Fibroblast of the conjunctiva (primary cell): ENCODE results near the gene COL9A3.

Experiments
- DNase-seq: peaks from one replicate; pipeline ENCODE4 v3.0.0-alpha.2; 2010; ENCODE audit warnings: low read depth

COL9A3 gene

DNA sequence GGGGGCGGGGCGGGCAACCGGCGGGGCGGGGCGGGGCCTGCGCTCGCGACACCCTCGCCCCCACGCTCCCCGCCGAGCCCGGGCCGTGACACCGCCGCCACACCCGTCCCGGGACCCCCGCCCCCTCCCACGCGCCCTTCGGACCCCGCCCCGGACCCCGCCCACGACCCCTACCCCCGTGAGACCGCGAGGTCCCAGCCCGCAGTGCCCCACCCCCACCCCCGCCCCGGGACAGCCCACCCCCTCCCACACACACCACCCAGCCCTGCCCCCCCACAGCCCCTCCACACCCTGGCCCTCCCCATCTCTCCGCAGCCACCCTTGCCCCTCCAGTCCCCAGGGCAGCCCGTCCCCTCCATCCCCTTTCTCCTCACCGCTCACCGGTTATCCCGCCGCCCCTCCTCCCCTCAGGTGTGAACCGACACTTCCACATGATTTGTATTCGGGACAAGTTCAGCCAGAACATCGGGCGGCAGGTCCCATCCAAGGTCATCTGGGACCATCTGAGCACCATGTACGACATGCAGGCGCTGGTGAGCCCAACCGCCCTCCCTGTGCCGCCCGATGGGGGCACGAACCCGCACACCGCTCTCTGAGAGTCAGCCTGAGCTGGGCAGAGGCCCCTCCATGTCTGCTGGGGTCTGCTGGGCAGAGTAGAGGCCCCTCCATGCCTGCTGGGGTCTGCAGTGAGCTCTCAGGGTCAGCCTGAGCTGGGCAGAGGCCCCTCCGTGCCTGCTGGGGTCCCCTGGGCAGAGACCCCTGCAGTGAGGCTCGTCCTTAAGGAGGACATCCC lies 20.0 kb upstream of the COL9A3 start:
- DNase-seq = no peak

DNA sequence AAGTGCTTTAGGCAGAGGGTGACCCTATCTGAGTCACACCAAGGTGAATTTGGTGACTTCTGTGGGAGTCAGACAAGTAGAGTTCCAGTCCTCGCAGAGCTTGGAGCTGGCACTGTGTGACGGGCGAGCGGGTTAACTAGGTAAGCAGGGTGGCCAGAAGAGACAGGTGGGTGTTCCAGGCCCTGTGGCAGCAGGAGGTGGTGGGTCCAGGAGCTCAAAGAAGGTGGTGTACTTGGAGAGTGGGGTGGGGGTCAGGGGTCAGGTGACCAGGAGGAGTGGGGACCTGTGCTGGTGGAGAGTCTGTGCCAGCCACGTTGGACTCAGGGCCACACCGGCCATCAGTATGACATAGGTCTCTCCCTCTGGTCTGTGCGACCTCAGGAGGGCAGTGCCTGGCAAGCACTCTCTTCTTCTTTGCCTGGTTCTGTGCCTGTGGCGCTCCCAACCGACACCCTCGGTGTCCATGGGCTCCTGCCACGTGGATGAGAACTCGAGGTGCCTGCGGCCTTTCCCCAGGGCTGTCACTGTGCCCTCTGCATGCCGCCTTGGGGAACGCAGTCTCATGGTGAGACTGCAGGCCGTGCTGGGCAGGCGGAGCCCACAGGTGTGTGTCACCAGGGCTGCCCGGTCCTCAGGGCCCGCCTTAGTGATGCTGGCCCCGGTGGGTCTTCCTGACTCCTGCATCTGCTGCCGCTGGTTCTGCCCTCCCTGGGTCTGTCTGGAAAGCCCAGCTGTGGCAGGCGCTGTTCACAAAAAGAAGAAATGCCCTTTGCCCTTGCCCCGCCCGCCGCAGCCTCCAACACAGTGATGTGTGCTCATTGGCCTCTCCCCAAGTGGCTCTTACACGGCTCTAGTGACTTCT lies 18.9 kb upstream of the COL9A3 start:
- no peak for DNase-seq

- no peak for DNase-seq
Observed at GRCh38 chr20:62799036-62799435, 17.8 kb upstream of the COL9A3 start.

DNA sequence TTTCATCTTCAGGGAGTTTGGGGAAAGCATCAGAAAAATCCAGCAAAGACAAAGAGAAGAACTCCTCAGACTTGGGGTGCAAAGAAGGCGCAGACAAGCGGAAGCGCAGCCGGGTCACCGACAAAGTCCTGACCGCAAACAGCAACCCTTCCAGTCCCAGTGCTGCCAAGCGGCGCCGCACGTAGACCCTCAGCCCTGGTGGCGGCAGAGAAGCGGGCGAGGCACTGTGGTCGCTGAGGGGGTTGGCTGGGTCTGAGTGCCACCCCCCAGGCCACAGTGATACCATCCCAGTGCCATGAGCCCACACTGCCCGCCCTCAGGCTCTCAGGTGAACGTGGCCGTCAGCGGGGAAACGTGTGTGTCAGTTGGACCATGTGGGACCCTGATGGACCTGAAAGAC lies 17.4 kb upstream of the COL9A3 start:
- DNase-seq = no peak

DNA sequence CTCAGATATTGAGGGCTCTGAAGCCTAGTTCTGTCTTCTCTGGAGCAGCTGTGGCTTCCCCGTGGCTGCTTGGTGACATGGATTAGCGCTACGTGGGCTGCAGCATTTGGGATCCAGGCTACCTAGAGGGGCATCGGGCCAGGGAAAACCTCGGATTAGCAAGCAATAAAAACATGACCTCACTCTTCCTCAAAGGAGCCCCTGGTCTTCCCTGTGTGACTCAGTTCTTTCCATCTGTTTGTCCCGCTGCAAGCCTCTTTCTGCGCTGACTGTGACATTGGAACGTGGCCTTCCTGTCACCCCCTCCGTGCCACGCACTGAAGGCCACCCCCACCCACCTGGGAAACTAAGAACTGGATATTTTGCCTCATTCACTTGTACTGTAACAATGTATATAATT lies 17.0 kb upstream of the COL9A3 start:
- DNase-seq = no peak

DNA sequence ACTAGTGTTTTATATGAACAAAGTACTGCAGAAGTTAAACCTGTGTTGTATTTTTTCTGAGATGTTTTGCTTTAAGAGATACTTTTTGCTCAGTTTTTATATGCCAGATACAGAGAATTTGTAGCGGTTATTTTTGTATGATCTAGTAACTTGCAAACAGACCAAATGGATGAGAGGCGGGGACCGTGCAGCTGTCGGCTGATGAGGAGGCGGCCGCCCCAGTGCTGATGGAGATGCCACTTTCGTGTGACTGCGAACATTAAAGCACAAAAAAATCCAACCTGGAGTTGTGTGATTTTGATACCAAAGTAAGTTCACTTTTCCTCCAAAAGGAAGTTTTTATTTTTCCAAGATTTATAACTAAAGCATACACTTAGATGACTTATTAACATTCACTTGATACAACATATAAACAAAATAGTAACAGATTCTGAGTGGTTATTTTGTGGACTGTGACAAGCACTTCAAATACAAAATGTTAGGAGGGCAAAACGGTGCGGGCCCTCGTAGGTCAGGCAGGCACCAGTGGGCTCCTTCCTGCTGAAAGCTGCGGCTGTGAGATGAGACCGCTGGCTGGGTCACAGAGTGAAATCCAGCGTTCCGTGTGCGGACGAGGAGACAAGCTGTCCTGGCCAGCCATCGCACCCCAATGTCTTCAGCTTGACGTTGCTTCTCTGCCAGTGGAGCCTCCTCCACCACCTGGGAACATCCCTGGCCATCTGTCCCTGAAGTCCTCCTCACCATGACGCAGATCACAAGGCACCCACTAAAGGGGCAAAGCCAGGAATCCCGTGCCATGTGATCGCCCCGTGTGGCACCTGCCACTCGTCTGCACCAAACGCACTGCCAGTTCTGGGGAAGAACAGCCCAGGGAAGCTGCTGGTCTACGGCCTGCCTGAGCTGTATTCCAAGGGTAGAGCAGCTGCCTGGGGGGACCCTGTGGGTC lies 16.3 kb upstream of the COL9A3 start:
- no peak for DNase-seq

DNA sequence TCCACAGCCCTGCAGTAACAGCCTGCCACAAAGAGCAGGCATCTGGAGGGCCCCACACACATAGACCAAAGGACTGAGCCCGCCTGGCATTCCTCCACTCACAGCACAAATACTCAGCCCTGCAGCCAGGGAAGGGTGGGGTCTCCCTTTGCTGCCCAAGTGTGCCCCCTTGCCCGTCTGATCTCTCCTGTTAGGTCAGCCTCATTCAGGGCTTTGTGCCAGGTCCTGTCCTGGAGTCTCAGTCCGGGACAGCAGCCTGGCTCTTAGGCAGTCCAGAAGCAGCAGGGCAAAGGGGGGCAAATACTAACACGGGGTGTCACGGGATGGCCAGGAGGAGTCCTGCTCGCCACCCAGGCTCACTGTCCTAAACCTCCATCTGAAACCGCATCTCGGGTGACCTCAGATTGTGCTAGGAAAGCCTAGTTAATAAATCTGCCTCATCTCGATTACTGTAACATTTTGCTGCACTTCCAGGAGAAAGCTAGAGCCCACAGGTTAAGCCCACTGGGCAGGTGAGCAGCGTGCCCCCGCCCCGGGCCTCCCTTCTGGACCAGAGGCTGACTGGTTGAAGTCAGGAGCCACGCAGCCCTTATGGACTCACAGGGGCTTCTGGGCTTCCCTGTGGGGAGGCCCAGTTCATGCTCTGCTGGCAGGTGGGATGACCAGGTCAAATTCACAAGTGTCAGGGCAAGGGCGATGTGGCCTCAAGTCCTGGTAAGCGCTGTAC lies 15.4 kb upstream of the COL9A3 start:
- no peak for DNase-seq

DNA sequence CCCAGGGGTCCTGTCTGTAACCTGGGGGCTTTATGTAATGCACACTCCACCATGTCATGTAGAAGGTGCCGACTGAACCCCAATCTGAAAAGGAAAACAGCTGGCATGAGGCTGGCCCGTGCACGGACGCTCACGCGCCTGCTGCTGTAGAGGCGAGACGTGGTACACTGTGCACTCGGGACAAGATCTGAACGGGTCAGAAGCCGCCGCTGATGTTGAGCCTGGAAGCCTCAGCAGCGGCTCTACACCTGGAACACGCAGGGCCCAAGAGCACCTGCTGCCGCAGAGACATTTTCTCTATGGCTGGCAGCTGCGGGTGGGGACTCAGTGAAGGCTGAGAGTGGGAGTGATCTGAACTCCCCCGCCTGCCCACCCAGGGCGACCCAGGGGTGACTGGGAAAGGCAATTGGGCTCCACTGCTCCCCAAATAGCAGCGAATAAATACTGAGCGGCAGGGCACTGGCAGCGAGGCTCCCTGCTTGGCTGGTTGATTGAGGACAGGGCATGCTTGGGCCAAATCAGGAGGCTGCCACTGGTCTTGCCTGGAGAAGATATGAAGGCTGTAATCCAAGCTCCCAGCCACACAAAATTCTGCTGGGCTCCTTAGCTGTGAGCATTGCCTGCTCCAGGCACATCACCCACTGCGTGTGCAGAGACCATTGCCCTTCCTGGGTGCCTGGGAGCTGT lies 14.7 kb upstream of the COL9A3 start:
- DNase-seq = no peak

DNA sequence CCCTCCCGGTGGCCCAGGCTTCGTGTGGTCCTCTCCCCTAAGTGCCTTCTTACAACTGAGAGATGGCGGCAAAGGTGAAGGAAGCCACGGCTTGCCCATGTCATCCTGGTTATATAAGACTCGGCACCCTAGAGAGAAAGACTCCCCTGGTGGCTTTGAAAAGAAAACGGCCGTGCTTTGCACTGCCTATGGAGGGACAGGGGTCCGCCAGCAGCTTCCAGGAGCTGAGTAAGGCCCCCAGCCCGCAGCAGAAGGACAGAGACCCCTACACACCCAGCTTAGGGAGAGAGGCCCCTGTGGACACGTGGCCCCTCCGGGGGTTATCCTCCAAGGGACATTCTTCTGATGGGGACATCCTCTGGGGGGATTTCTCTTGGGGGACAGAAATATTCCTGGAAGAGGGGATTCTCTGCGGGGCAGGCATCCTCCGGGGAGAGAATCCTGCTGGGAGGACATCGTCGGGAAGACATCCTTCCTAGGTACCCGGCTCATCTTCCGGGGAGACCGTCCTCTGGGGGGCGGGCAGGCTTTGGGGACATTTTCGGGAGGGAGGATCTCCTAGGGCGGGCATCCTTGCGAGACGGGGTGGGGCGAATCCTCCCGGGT lies 12.7 kb upstream of the COL9A3 start:
- no peak for DNase-seq

DNA sequence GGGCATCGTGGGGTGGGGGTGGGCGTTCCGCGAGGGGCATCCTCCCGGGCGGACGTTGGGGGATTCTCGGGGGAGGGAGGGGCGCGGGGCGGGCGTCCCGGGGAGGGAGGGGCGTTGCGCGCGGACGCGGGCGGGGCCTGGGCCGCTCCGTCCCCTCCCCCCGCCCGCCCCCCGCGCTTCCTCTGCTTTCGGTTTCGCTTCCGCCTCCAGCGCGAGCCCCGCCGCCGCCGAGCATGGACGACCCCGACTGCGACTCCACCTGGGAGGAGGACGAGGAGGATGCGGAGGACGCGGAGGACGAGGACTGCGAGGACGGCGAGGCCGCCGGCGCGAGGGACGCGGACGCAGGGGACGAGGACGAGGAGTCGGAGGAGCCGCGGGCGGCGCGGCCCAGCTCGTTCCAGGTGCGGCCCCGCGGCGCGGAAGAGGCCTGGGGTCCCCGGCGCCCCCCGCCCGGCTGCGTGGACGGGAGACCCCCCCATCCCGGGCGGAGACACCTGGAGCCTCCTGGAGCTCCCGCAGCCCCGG lies 12.2 kb upstream of the COL9A3 start, which contains the start of gene OGFR:
TSS of gene OGFR (plus strand) at position 209 of the 528 bp plus-strand sequence. CDS start at position 234, 25 bp downstream.
- no peak for DNase-seq

DNA sequence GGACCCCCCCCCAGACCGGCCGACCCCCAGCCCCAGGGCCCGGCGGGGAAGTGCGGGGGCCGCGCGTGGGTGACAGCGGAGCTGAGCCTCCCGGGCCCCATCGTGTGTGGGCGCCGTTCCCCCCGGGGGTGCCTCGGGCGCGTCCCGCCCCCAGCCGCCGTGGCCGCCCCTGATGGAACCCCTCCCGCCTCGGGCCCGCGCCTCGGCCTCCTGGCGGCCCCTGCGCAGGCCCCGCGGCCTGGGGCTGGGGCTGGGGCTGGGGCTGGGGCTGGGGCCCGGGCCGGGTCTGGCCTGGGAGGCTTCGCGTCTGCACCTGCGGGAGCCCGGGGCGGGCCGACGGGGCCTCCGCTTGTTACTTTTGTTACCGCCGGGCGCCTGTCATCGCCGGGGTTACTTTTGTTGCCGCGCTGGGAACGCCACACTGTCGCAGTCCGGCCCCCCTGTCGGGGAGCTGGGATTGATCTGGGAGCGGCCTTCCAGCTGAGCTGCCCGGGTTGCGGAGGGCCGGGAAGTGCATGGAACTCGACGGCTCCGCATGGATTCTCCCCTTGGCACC lies 11.6 kb upstream of the COL9A3 start:
- no peak for DNase-seq

GRCh38 chr20:62805711-62806382 lies 11.0 kb upstream of the COL9A3 start:
- no peak for DNase-seq

DNA sequence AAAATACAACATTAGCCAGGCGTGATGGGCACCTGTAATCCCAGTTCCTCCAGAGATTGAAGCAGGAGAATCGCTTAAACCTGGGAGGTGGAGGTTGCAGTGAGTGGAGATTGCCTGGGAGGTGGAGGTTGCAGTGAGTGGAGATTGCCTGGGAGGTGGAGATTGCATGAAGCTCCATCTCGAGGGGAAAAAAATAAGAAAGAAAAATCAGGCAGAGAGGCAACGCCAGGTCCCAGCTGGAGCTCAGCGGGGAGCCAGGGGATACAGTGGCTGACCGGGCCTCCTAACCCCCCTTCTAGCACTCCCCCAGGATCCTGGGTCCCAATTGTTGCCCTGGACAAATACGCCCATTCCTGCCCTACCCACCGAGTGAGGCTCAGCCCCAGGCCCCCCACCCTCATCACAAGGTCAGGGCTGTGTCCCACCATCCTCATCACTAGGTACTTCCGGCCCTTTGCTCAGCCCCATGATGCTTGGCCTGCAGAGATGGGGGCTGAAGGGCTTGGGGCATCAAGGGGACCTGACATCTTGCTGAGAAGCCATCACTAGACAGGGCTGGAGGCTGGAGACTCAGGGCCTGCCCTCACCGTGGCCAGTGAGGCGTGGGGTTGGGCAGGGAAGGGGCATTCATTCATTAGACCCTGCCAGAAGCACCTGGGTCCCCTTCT lies 10.3 kb upstream of the COL9A3 start:
- no peak for DNase-seq

- DNase-seq = no peak
Observed at GRCh38 chr20:62807444-62808210, 9.2 kb upstream of the COL9A3 start.

- DNase-seq = no peak
Observed at GRCh38 chr20:62808211-62808865, 8.5 kb upstream of the COL9A3 start.

DNA sequence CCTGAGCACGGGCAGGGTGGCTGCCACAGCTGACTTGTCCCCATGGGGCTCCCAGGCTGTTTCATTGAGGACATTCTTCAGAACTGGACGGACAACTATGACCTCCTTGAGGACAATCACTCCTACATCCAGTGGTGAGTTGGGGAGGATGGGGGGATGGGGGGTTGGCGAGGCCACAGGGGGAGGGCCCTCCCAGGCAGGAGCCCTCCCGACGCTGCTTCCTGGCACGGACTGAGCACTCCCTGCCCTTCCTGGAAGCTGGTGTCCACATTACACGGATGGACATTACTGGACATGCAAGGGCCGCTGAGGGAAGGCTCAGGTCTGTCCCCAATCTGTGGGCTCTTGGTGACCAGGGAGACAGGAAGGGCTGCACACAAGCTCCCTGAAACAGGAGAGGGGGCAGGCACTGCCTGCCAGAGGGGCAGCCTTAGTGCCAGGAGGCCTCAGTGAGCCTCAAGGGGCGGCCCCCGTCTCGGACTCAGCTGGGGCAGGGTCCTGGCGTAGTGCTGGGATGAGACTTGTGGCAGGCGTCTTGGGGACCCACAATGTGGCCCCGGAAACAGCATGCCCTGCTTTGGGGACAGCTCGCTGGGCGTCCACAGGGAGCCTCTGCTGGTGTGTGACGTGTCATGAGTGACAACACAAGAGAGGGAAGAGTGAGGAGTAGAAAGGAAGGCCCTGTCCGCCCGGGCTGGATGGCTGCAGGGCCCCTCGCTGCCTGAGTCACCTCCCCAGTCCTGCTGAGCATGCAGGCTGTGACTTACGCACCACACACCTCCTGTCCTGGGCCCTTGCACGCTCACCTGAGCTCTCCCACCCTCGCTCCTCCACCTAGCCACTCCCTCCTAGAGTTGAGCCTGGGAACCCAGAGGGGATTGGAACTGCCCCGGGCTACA lies 7.1 kb upstream of the COL9A3 start:
- no peak for DNase-seq
